Fibroblast of lung (primary cell): ENCODE measurements around the gene SURF2.

Source experiments
- CTCF ChIP-seq, 2 donors: IDR thresholded peaks in 1 of 2; conservative IDR thresholded peaks in 1 of 2; 1 replicate in 1 of 2; 2 replicates in 1 of 2; pipeline ENCODE4 v1.5.1; 2011 to 2012; ENCODE audit warnings: low read length in 2 of 2, control low read depth in 1 of 2, inconsistent platforms in 1 of 2, low read depth in 1 of 2, mild to moderate bottlenecking in 1 of 2
- EZH2 ChIP-seq: IDR thresholded peaks from 2 replicates; pipeline ENCODE4 v1.5.1; 2012; ENCODE audit warnings: low read length, control low read depth, mild to moderate bottlenecking; ENCODE audit errors: missing control alignments

GRCh38 chr9:133341369-133342068 lies 14.8 kb upstream of the SURF2 start:
- TF ChIP-seq CTCF (conservative IDR thresholded peaks at IDR 0.05 in 1 of 2, IDR thresholded peaks at IDR 0.05 in 1 of 2; ENCODE audit: low read depth in 1 of 2, low read length in 2 of 2) (no peak), EZH2 (no peak)
